T47D (cell line): ENCODE data around the gene OTOP2.
"Not testable (repeated sequence)": the region's sequence is repeated elsewhere in the genome, so short reads cannot be mapped to it uniquely, and the experiment has no call there.

Experiments used
- DNase-seq, 2 experiments: peaks; one replicate each; pipeline versions ENCODE4 v3.0.0 to v3.0.0-alpha.2; 2011 to 2012; ENCODE audit warnings: low read depth in 1 of 2, low spot score in 1 of 2
- JUND ChIP-seq: IDR thresholded peaks from 2 replicates; pipeline ENCODE4 v1.6.1; 2012; ENCODE audit warnings: low read depth
- in situ Hi-C: cut with HindIII; loops from 2 replicates; pipeline ENCODE4 v1.10.0; 2016; ENCODE audit warnings: low sequenced_read_pairs, low pct_unique_long_range_greater_than_20kb

OTOP2 gene

DNA sequence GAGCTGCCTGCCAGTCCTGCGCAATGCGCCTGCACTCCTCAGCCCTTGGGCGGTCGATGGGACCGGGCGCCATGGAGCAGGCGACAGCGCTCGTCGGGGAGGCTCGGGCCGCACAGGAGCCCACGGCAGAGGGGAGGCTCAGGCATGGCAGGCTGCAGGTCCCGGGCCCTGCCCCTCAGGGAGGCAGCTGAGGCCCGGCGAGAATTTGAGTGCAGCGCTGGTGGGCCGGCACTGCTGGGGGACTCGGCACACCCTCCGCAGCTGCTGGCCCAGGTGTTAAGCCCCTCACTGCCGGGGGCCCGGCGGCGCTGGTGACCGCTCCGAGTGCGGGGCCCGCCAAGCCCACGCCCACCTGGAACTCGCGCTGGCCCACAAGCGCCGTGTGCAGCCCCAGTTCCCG lies 17.1 kb upstream of the OTOP2 start:
- no peak for TF ChIP-seq JUND
- in situ Hi-C loops: no loop called here
- DNase-seq: no peak

DNA sequence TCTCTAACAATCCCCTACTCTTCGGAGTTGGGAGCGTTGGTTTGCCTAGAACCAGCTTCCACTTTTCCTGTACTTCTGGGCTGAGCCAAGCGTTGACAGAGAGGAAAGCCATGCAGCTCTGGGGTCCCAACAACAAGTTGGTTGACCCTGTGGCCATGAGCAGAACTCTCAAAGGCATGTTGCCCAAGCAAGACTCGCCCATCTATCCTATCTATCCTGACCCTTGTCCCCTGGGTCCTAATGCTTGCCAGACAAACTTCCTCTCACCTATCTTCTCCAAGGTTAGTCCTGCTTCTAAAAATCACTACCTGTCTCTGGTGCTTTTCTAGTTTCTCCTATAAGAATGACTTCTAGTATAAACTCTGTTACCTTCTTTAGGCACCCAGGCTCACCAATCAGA lies 15.0 kb upstream of the OTOP2 start:
- DNase-seq, in situ Hi-C loops: not testable (repeated sequence)

DNA sequence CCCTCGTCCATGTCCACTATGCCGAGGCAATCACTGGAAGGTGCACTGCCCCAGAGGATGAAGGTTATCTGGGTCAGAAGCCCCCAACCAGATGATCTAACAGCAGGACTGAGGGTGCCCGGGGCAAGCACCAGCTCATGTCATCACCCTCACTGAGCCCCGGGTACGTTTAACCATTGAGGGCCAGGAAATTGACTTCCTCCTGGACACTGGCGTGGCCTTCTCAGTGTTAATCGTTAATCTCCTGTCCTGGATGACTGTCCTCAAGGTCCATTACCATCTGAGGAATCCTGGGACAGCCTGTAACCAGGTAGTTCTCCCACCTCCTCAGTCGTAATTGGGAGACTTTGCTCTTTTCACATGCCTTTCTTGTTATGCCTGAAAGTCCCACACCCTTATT lies 12.7 kb upstream of the OTOP2 start:
- in situ Hi-C loops, DNase-seq: not testable (repeated sequence)

DNA sequence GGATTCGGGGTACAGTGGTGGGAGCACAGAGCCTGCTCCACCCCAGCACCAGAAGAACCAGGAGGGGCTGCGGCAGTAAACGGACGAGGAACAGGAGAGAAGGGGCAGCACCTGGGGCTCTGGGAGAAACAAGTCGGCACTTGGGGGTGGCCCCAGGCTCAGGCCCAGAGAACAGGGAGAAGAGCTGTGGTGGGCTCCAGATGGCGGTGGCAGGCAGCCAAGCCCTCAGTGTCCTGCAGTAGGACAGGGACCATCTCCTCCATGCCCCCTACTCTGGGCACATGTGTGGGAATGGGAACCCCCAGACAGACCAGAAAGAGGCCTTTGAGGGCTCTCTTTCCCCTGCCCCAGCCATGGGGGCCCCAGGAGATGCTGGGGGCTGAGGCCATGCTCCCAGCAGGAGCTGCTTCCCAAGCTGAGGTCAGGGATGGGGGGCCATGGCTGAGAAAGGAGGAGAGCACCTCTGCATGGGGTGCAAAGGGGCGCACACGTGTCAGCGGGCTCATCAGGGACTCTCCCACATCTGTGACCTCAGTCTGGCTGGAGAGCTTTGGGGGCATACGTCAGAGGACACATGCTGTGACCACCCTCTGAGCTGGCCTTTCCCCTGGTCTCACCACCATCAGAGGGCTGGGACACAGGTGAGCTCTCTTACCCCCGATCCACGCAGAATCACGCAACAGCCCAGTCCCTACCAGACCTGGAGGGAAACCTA lies 7.8 kb upstream of the OTOP2 start:
- no peak for DNase-seq
- in situ Hi-C loops: no loop called here
- TF ChIP-seq JUND: no peak

DNA sequence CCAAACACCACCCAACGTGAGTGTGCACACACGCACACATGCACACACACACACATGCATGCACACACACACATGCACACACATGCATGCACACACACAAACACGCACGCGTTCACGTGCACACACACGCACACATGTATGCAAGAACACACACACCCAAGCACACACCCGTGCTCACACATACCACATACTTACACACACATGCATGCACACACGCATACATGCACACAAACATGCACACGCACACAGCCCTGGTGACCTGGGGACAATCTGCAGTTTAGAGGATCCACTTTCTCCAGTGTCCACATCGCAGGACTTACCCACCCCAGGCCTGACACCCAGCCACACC lies 7.2 kb upstream of the OTOP2 start:
- TF ChIP-seq JUND: no peak
- no peak for DNase-seq
- in situ Hi-C loops: no loop called here

DNA sequence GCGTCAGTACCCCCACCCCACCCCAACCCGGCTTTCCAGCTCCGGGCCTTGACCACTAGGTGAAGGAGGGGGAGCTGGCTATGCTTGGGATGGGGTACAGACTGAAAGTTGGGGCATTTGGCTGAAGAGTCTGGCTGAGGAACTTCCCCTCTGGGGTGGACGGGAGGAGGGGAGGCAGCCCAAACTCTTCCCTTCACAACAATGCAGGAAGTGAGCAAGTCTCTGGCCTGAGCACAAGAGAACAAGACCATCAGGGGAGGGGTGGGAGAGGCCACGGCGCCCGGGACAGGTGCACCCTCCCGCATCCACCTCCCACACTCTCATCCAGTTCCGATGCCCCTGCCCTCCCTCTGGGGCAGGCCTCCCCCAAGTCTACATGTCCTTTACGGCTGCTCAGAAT lies 6.6 kb upstream of the OTOP2 start:
- no peak for TF ChIP-seq JUND
- in situ Hi-C loops: no loop called here
- DNase-seq: no peak

DNA sequence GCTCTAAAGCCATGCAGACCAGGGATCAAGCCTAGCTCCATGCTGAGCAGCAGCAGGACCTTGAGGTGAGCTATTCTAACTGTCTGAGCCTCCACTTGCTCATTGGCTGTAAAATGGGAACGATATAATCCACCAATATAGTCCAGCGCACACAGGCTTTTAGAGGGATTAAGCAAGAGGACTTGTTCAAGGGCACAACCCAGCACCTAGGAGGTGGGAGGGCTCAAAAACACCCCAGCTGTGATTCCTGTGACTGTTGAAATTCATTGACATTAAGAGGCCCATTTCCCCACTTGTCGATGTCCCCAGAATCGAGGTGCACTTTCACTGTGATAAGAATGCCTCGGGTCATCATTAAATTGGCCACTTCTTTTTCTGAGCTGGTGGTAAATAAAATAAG lies 5.2 kb upstream of the OTOP2 start:
- no peak for TF ChIP-seq JUND
- no peak for DNase-seq
- in situ Hi-C loops: no loop called here

DNA sequence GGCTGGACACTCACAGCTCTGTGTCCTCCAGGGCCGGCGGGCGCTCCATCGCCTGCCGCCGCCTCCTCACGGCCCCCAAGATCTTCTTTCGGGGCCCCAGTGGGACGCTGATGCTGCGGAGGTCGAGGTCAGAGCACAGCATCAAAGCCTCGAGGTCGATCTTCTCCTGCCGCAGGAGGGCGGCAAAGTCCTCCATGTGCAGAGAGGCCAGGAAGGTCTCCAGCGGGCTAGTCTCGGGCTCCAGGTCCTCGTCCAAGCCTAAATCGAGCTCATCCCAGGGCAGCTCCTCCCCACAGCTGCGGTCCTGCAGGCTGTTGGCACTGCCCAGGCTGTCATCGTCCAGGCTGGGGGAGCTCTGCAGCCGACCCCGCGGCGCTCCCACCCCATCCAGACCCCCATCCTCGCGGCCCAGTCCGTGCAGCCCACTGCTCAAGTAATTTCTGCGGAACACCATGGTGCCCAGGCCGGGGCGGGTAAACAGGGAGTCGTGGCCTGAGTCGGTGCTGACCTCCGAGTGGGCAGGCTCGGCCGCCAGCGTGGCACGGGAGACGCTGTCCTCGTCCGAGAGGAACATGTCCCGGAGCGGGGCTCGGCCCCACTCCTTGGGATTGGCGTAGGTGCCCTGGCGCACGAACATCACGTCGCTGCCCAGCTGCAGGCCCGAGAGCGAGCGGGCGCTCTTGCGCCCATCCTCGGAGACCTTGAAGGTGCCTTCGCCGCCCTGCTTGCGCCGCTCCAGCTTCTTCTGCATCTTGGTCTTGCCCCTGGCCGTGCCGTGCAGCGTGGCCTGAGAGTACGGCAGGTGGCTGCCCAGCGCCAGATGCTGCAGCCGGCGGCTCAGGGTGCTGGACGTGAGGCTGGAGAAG lies 4.4 kb upstream of the OTOP2 start:
- TF ChIP-seq JUND: no peak
- in situ Hi-C loops: no loop called here
- no peak for DNase-seq

DNA sequence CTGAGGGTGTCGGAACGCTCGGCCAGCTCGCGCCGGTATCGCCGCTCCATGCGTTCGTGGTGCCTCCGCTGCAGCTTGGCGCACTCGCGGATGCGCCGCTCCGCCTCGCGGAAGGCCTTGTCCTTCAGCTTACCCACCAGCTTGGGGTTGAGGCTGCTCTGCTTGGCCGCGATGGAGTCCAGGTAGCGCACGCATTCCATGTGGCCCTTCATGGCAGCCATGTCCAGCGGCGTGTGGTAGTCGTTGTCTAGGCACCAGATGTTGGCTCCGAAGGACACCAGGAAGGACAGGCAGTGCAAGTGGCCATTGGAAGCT lies 3.8 kb upstream of the OTOP2 start:
- no peak for TF ChIP-seq JUND
- DNase-seq: no peak
- in situ Hi-C loops: no loop called here

DNA sequence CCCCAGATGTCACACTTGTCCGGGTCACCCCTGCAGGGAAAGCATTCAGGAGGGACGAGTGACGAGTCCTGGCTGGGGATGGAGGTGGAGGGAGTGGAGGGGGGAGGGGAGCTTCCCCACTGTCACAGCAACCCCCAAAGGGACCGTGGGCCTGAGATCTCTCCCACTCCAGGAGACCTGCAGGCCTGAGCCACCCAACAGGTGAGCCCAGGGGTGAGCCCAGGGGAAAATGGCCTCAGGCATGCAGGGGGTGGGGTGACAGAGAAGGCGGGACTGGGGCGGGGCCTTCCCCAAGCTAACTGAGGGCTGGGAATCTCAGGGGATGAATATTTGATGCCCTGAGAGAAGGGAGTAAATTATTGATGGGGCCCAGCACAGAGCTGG lies 3.4 kb upstream of the OTOP2 start:
- no peak for TF ChIP-seq JUND
- DNase-seq: no peak
- in situ Hi-C loops: no loop called here

DNA sequence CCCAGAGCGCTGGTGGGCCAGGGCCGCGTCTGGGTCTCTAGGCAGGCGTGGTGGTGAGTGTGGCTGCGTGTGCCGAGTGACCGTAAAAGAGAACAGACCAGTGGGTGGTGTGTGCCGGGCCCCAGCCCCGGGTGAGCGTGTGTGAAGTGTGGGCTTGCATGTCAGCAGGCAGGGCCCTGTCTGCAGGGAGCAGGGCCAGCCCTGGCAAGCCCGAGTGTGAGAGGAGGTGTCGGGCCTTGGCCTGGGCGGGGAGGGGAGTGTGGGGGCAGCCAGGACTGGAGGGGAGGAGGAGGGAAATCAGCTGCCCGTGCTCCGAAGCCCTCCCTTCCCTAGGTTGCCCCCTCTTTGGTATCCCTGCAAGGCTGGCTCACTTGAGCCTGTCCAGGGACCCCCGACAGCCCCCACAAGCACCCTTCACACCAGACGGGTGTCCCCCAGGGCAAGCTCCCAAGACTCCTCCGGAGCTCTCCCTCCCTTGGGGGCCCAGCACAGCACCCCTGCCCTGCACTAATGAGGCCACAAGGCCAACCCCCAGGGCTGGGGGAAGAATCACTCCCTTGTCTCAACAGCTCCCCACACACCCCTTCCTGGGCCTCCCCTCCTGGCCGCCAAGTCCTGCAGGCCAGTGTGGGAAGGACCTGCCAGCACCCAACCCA lies 2.9 kb upstream of the OTOP2 start:
- TF ChIP-seq JUND: no peak
- no peak for DNase-seq
- in situ Hi-C loops: no loop called here

DNA sequence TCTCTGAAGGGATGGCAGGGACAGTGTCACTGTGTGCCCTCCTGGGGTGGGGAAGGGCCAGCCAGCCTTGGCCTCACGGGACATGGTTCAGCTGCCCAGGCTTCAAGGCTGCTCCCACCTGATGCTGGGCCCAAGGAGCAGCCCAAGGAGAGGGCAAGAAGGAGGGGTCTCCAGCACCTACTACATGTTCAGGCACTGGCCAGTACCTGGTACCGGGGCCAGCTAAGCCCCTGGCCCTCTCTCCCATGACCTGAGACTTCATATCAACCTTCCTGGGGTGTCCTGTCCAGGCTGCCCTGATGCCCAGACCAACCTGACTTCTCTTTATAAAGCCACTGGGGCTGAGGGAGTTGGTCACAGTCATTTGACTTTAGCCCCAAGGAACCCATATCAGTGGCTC lies 2.3 kb upstream of the OTOP2 start:
- no peak for DNase-seq
- TF ChIP-seq JUND: no peak
- in situ Hi-C loops: no loop called here

DNA sequence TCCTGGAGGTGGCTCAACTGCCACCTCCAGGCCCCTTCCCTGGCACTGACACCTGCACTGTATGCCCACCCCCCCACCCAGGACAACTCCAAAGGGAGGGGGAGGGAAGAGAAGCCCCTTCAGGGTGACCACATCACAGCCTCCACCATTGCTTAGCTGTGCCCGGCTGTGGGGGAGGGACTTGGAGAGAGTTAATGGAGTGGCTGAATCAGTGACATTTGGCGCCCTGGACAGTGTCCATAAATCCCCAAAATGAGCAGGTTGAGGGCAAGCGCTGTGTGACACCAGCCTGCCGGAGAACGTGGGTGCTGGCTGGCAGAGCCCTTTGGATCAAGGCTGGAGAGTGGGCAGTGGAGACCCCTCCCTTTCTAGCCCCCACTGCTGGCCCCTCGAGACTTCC lies 1.9 kb upstream of the OTOP2 start:
- in situ Hi-C loops: no loop called here
- DNase-seq: no peak
- TF ChIP-seq JUND: no peak
